Rectal smooth muscle tissue (tissue), 1 donor: ENCODE data around the gene NDUFB10.
"Not testable (repeated sequence)": the region's sequence is repeated elsewhere in the genome, so short reads cannot be mapped to it uniquely, and the experiment has no call there.

Experiments used
- H3K27ac ChIP-seq: one replicate; pipeline ENCODE4 v1.7.0; 2013; ENCODE audit warnings: low read depth, low read length, inconsistent platforms
- H3K27me3 ChIP-seq: one replicate; pipeline ENCODE4 v1.7.0; 2013; ENCODE audit warnings: low read length; ENCODE audit not compliant: control insufficient read depth, insufficient read depth
- H3K36me3 ChIP-seq: one replicate; pipeline ENCODE4 v1.7.0; 2013; ENCODE audit warnings: low read length; ENCODE audit not compliant: control insufficient read depth, insufficient read depth
- H3K4me1 ChIP-seq: one replicate; pipeline ENCODE4 v1.7.0; 2013; ENCODE audit warnings: low read length; ENCODE audit not compliant: control insufficient read depth, insufficient read depth
- H3K4me3 ChIP-seq: one replicate; pipeline ENCODE4 v1.7.0; 2013; ENCODE audit warnings: low read length
- H3K9ac ChIP-seq: one replicate; pipeline ENCODE4 v1.7.0; 2013; ENCODE audit warnings: low read length

The NDUFB10 gene

DNA sequence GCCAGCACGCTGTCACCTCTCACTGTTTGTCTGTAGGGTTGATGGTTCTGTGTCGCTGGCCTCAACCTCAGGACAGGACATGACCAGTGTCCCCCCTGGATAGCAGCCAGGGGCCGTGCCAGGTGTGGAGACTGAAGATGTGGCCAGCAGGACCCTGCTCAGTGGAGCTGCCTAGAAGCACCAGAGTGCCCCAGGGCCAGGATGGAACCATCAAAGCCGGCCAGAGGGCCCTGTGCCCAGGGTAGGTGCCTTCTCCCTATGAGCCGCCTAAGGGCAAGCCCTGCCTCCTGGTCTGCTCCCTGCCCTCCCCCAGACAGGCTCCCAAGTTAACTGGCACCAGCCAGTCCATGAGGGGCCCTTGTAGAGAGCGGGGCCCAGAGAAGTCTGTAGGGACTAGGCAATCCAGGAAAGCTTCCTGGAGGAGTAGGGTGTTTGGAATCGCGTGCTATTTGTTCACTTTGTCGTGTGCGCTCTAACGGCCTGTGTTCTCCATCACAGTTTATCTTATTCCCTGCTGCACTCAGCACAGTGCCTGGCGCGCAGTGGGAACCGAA, 546 bp upstream of the NDUFB10 start:
- Histone ChIP-seq H3K27ac (peak overlapping the region; percentile 89), H3K4me3 (peak overlapping the region; percentile 57), H3K36me3 (peaks cover 15% of the 10 kb centered on the region), H3K27me3 (no peaks in the 10 kb centered on the region), H3K9ac (peak overlapping the region; percentile 4), H3K4me1 (peaks cover 13% of the 10 kb centered on the region)

DNA sequence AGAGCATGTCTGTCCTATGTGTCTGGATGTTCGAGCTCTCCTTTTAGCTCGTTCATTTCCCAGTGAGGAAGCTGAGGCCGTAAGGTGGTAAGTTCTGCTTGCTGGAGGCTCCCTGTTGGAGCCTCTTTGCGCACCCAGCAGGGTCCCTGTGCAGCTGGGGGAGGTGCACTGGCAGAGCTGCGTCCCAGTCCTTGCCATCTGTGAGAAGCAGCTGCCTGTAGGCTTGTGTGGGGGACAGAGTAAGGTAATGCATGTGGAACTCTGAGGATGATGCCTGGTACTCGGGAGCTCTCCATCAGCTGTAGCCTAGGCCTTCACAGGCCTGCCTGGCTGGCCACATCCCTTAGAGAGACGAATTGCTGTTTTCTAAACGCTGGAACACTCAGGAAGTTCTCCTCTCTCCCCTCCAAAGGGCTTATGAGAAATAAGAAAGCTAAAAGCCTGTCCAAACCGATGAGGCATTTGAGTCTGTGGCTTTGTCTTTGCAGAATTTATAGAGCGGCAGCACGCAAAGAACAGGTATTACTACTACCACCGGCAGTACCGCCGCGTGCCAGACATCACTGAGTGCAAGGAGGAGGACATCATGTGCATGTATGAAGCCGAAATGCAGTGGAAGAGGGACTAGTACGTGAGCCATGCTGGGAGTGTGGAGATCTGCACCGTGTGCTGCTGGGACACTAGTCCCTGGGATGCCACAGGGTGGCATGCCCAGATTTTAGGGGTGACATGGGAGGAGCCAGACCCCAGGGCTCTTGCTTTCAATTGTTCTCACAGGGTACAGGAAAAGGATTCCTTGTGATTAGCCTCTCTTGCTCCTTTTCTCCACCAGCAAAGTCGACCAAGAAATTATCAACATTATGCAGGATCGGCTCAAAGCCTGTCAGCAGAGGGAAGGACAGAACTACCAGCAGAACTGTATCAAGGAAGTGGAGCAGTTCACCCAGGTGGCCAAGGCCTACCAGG, 1.6 kb downstream of the NDUFB10 start:
- Histone ChIP-seq H3K27ac (no peak overlapping the region), H3K27me3 (no peaks in the 10 kb centered on the region), H3K4me1 (peaks cover 22% of the 10 kb centered on the region), H3K36me3 (peaks cover 16% of the 10 kb centered on the region), H3K9ac (no peak overlapping the region), H3K4me3 (peak overlapping the region; percentile 84)

DNA sequence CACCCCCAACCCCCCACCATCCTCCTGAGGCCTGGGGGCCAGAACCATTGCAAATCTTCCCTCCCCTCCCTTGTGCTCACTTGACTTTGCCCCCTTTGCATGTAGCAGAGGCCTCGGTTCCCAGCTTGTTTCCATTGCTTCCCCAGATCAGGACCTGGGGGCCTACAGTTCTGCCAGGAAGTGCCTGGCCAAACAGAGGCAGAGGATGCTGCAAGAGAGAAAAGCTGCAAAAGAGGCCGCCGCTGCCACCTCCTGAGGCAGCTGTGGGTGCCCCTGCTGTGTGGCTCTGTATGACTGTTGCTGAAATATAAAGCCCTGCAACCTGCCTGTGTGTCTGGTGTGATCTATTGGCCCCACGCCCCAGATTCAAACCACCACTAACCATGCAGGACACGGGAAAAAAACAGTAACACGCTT, 2.3 kb downstream of the NDUFB10 start:
- Histone ChIP-seq H3K9ac (no peak overlapping the region), H3K27ac (no peak overlapping the region), H3K4me3 (no peak overlapping the region), H3K36me3 (peaks cover 16% of the 10 kb centered on the region), H3K4me1 (peaks cover 22% of the 10 kb centered on the region), H3K27me3 (no peaks in the 10 kb centered on the region)

DNA sequence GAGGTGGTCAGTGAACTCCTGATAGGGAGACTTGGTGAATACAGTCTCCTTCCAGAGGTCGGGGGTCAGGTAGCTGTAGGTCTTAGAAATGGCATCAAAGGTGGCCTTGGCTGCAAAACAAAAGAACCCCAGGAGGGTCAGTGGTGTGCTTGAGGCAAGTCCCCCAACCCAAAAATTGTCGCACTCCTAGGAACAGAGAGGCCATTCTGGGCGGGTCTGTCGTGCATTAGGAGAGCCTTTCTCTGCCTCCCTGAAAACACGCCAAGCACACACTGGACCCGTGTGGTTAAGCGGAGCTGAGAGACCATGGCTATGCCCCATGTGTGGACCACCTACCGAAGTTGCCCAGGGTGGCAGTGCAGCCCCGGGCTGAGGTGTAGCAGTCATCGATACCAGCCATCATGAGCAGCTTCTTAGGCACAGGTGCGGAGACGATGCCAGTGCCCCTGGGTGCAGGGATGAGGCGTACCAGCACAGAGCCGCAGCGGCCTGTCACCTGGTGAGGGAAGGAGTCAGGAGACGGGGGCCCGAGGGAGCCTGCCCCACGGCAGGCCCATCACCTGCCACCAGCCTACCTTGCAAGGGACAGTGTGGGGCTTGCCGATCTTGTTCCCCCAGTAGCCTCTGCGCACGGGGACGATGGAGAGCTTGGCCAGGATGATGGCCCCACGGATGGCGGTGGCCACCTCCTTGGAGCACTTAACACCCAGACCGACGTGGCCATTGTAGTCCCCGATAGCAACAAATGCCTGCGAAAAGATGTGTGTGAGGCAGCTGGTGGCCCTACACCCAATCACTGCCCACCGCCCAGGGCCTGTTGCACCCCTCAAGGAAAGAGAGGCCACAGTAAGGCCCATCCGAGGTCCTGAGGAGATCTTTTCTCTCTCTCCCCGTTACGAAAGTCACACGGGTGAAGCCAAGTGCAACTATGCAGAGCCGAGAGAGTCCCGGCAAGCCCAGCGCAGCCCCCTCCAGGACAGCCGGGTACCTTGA, 3.1 kb downstream of the NDUFB10 start:
- H3K4me3 ChIP-seq, H3K9ac ChIP-seq, H3K27ac ChIP-seq, H3K27me3 ChIP-seq: not testable (repeated sequence)
- Histone ChIP-seq H3K36me3 (peaks cover 16% of the 10 kb centered on the region), H3K4me1 (peaks cover 22% of the 10 kb centered on the region)

DNA sequence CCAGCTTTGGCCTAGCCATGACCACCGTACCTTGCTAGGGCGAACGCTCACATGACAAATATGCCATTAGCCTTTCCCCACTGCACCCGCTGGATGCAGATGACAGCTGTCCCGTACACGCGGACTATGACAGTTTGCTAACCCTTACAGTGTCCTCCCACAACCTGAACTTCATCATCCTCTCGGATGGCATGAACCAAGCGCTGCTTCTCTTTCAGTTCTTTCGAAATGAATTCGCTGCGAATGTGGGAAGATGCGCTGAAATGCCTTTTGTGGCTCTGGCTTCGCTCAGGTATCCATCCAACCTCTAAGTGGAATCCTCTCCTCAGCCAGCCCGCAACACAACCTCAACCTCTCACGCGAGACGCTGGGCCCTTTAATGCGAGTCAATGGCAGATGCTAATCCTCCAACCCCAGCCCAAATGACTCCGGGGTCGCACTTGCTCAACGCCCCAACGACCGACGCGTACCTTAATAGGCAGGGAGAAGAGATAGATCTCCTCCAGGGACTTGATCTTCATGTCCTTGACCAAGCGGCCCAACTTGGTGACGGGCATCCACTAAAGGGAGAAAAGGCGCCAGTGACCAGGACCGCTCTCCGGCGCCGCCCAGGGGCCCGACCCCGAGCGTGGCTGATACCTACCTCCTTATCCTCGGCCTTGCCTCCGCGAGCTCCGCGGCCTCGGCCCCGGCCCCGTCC, 4.6 kb downstream of the NDUFB10 start:
- H3K36me3 ChIP-seq = peaks cover 16% of the 10 kb centered on the region
- peaks cover 19% of the 10 kb centered on the region for H3K4me1 ChIP-seq
- H3K9ac ChIP-seq = peak overlapping the region; percentile 59
- no peaks in the 10 kb centered on the region for H3K27me3 ChIP-seq
- H3K4me3 ChIP-seq = peak overlapping the region; percentile 80
- peak overlapping the region; percentile 95 for H3K27ac ChIP-seq

DNA sequence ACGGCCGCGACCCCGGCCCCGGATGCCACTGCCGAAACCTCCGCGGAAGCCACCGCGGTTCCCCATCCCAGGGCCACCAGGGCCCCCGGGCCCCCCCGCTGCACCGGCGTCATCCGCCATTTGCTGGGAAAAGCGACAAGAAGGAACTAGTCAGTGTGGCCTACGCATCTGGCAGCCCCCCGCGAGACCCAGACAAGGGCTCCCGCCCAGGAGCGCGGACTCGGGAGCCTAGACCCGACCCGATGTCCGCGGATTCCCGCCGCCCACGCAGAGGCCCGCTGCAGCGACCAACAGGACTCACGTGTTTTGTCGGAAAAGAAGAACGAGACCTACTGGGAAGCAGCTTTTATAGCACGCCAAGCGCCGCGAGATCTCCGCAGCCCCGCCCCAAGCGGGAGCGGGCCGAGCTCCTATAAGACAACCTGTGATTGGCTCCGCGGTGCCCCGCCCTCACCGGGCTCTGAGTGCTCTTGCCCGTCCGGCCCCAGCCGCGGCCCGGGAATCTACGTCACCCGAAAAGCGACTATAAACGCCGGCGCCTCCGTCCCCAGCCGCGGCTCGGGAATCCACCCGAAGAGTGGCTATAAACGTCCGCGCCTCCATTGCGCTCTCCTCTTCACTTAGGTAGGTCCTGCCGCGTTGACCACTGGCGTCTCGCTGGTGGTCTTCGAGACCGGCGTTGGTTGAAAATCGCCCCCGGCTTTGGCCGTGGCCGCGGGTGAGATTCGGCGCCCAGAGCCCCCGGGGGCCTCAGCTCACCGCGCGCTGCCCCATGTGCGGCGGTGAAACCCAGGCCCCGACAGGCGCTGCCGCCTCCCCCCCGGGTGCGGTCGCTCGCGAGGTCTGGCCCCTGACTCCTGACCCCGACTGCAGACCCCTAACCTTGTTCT, 5.4 kb downstream of the NDUFB10 start, which contains the start of gene RPS2:
Gene RPS2, minus strand, starts transcription at position 321 of the 890 bp plus-strand sequence. Its CDS starts 201 bp downstream, at position 120.
- peaks cover 16% of the 10 kb centered on the region for H3K36me3 ChIP-seq
- peaks cover 18% of the 10 kb centered on the region for H3K4me1 ChIP-seq
- H3K27me3 ChIP-seq = no peaks in the 10 kb centered on the region
- H3K4me3 ChIP-seq = peak within 1 kb of the TSS; percentile 80
- peak within 1 kb of the TSS; percentile 95 for H3K27ac ChIP-seq
- peak within 1 kb of the TSS; percentile 84 for H3K9ac ChIP-seq

DNA sequence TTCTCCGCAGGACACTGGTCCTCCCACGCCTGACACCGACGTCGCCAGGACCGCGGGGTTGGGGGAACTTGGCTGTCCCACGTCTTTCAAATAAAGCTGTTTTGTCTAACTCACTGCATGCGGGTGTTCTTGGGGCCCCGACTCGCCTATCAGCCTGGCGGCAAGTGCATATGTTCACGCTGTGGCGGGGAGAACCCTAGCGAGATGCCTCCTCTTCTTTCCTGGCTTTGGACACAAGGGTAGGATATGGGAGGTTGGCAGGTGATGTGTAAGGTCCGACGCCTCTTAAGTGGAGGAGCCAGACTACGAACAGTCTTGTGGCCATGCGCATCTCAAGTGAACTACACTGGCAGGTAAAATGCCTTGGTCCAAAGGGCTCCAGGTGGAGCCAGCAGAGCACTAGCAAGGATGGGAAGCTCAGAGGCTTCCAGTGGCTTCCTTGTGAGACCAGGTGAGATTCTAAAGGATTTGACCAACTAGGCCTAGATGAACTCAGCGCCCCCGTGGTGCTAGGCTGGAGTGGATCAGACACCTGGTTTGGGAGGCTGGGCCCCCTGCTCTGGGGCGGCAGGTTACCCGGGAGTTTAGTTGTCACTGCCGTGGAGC, 6.2 kb downstream of the NDUFB10 start:
- peak overlapping the region; percentile 84 for H3K9ac ChIP-seq
- peak overlapping the region; percentile 77 for H3K4me3 ChIP-seq
- peaks cover 15% of the 10 kb centered on the region for H3K4me1 ChIP-seq
- peaks cover 16% of the 10 kb centered on the region for H3K36me3 ChIP-seq
- peak overlapping the region; percentile 95 for H3K27ac ChIP-seq
- H3K27me3 ChIP-seq = no peaks in the 10 kb centered on the region

DNA sequence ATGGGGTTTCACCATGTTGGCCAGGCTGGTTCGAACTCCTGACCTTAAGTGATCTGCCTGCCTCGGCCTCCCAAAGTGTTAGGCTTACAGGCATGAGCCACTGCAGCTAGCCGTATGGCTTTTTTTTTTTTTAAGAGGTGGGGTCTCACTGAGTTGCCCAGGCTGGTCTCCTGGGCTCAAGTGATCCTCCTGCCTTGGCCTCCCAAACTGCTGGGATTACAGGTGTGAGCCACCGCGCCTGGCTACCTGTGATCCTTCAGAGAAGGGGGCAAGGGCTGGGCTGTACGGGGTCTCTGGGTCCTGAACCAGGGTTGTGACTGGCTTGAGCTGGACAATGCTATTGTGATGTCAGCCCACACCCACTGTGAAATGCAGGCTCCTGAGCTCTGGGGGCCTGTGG, 7.1 kb downstream of the NDUFB10 start, which contains the start of gene RNF151:
Gene RNF151, plus strand, starts transcription at position 397 of the 400 bp plus-strand sequence. CDS start 26 bp downstream, outside the sequence.
- Histone ChIP-seq H3K4me3 (peak within 1 kb of the TSS; percentile 77), H3K27me3 (no peaks in the 10 kb centered on the region), H3K9ac (no peak within 1 kb of the TSS), H3K4me1 (peaks cover 14% of the 10 kb centered on the region), H3K36me3 (peaks cover 14% of the 10 kb centered on the region), H3K27ac (peak within 1 kb of the TSS; percentile 95)

DNA sequence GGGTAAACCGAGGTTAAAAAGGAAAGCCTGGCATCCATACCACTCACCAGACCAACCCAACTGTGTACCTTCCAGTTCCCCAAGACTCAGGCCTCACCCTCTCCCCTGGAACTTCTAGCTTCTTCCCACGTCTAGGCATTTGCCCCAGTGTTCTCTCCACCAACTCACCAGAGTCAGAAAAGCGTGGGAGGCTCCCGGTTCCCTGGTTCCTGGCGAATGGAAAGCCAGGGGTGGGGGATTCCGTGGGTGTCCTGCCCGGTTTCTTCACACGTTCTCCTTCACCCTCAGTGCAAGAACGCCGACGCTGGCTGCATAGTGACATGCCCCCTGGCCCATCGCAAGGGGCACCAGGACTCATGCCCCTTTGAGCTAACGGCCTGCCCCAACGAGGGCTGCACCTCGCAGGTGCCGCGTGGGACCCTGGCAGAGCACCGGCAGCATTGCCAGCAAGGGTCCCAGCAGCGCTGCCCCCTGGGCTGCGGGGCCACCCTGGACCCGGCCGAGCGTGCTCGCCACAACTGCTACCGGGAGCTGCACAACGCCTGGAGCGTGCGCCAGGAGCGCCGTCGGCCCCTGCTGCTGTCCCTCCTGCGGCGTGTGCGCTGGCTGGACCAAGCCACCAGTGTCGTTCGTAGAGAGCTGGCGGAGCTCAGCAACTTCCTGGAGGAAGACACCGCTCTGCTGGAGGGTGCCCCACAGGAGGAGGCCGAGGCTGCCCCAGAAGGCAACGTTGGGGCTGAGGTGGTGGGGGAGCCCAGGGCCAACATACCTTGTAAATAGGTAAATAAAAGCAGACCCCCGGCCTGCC, 9.0 kb downstream of the NDUFB10 start:
- Histone ChIP-seq H3K27me3 (no peaks in the 10 kb centered on the region), H3K9ac (no peak overlapping the region), H3K4me1 (peaks cover 21% of the 10 kb centered on the region), H3K4me3 (no peak overlapping the region), H3K27ac (no peak overlapping the region), H3K36me3 (peaks cover 5% of the 10 kb centered on the region)
